Mesothelial cell of epicardium (in vitro differentiated cells): ENCODE data around the gene GPR42. TPM values are rescaled to one million over a fixed set of nuclear protein-coding genes. Genes with fewer than 3 reads are reported as not detected.

ENCODE experiments used
- DNase-seq, 2 experiments: peaks; one replicate each; pipeline ENCODE4 v3.0.0; 2021; ENCODE audit warnings: low spot score in 2 of 2; ENCODE audit not compliant: unreplicated experiment in 2 of 2
- H3K27ac Mint-ChIP-seq: 2 replicates; pipeline ENCODE4 v1.8.0; 2021; ENCODE audit warnings: mixed read lengths
- H3K27me3 Mint-ChIP-seq: 2 replicates; pipeline ENCODE4 v1.8.0; 2021; ENCODE audit warnings: low read depth, mixed read lengths
- H3K36me3 Mint-ChIP-seq: 2 replicates; pipeline ENCODE4 v1.8.0; 2021; ENCODE audit warnings: mixed read lengths
- H3K4me1 Mint-ChIP-seq: 2 replicates; pipeline ENCODE4 v1.8.0; 2021; ENCODE audit warnings: mixed read lengths
- H3K4me3 Mint-ChIP-seq: 2 replicates; pipeline ENCODE4 v1.8.0; 2021; ENCODE audit warnings: mild to moderate bottlenecking, moderate library complexity, mixed read lengths
- H3K9me3 Mint-ChIP-seq: 2 replicates; pipeline ENCODE4 v1.8.0; 2021; ENCODE audit warnings: mixed read lengths
- CTCF ChIP-seq: fragments of 200-600 bp; sonication (generic); IDR thresholded peaks from one replicate; pipeline ENCODE4 v1.5.0; 2021; ENCODE audit warnings: antibody characterized with exemption; ENCODE audit not compliant: unreplicated experiment
- total RNA-seq: library from RNA; stranded (reverse); gene quantifications from 3 replicates; pipeline ENCODE4 v1.2.1, GENCODE V29; 2021

GPR42 gene
- total RNA-seq, 1 donor from 2014 or later: not detected

- DNase-seq: no peak
- no peaks in the 10 kb centered on the region for H3K9me3 Mint-ChIP-seq
- no peak overlapping the region for H3K4me3 Mint-ChIP-seq
- H3K27ac Mint-ChIP-seq: no peak overlapping the region
- peaks cover 9% of the 10 kb centered on the region for H3K36me3 Mint-ChIP-seq
- TF ChIP-seq CTCF: no peak
- H3K27me3 Mint-ChIP-seq: no peaks in the 10 kb centered on the region
- peaks cover 2% of the 10 kb centered on the region for H3K4me1 Mint-ChIP-seq
Measured at GRCh38 chr19:35341565-35342225, 29.2 kb upstream of the GPR42 start.

- Mint-ChIP-seq H3K4me3 (no peak overlapping the region), H3K9me3 (no peaks in the 10 kb centered on the region), H3K4me1 (peaks cover 9% of the 10 kb centered on the region), H3K27me3 (no peaks in the 10 kb centered on the region), H3K27ac (no peak overlapping the region), H3K36me3 (peaks cover 9% of the 10 kb centered on the region)
- TF ChIP-seq CTCF: no peak
- no peak for DNase-seq
Measured at GRCh38 chr19:35342430-35342829, 28.4 kb upstream of the GPR42 start.

GRCh38 chr19:35344511-35345031, 26.3 kb upstream of the GPR42 start:
- no peak for DNase-seq
- Mint-ChIP-seq H3K9me3 (no peaks in the 10 kb centered on the region), H3K4me1 (peaks cover 9% of the 10 kb centered on the region), H3K27me3 (no peaks in the 10 kb centered on the region), H3K36me3 (peaks cover 9% of the 10 kb centered on the region), H3K27ac (no peak overlapping the region), H3K4me3 (no peak overlapping the region)
- no peak for TF ChIP-seq CTCF

- Mint-ChIP-seq H3K27me3 (no peaks in the 10 kb centered on the region), H3K9me3 (no peaks in the 10 kb centered on the region), H3K4me3 (no peak overlapping the region), H3K4me1 (peaks cover 9% of the 10 kb centered on the region), H3K27ac (no peak overlapping the region), H3K36me3 (peaks cover 9% of the 10 kb centered on the region)
- TF ChIP-seq CTCF: no peak
- DNase-seq: no peak
Measured at GRCh38 chr19:35345671-35346111, 25.2 kb upstream of the GPR42 start.

- Mint-ChIP-seq H3K27ac (no peak overlapping the region), H3K4me1 (peaks cover 9% of the 10 kb centered on the region), H3K36me3 (peaks cover 9% of the 10 kb centered on the region), H3K9me3 (no peaks in the 10 kb centered on the region), H3K4me3 (no peak overlapping the region), H3K27me3 (no peaks in the 10 kb centered on the region)
- TF ChIP-seq CTCF: no peak
- peak in 1 of 2 experiments; percentile 30 for DNase-seq
Measured at GRCh38 chr19:35346193-35347052, 24.4 kb upstream of the GPR42 start.
